ENCODE results near the gene FHIT.

FHIT gene

GRCh38 chr3:59790241-59790640 lies 1461.0 kb downstream of the FHIT start:
- Histone ChIP-seq H3K79me2 (ENCODE audit: control insufficient read depth, insufficient read depth, low read length, unreplicated experiment) (no peaks in the 10 kb centered on the region), H2AFZ (ENCODE audit: low read length, unreplicated experiment) (no peak overlapping the region), H3K27ac (ENCODE audit: low read depth, low read length) (no peak overlapping the region)

GRCh38 chr3:59788801-59789200 lies 1462.5 kb downstream of the FHIT start:
- no peaks in the 10 kb centered on the region for H3K79me2 ChIP-seq (ENCODE audit: control insufficient read depth, insufficient read depth, low read length, unreplicated experiment)
- no peak overlapping the region for H2AFZ ChIP-seq (ENCODE audit: low read length, unreplicated experiment)
- no peak overlapping the region for H3K27ac ChIP-seq (ENCODE audit: low read depth, low read length)
- H3K4me3 ChIP-seq (ENCODE audit: low read depth, low read length): no peak overlapping the region
- H3K27me3 ChIP-seq (ENCODE audit: insufficient read depth, low read length): no peaks in the 10 kb centered on the region
- H3K36me3 ChIP-seq (ENCODE audit: insufficient read depth, low read length): no peaks in the 10 kb centered on the region
- no peaks in the 10 kb centered on the region for H3K4me1 ChIP-seq (ENCODE audit: control insufficient read depth, insufficient read depth, low read length, unreplicated experiment)

More at GRCh38 chr3:59790241-59790640, 1461.0 kb downstream of the FHIT start:
- Histone ChIP-seq H3K27me3 (ENCODE audit: insufficient read depth, low read length) (no peaks in the 10 kb centered on the region), H3K36me3 (ENCODE audit: insufficient read depth, low read length) (no peaks in the 10 kb centered on the region), H3K4me3 (ENCODE audit: low read depth, low read length) (no peak overlapping the region), H3K4me1 (ENCODE audit: control insufficient read depth, insufficient read depth, low read length, unreplicated experiment) (no peaks in the 10 kb centered on the region)

GRCh38 chr3:59788133-59788532 lies 1463.1 kb downstream of the FHIT start:
- Histone ChIP-seq H2AFZ (ENCODE audit: low read length, unreplicated experiment) (no peak overlapping the region), H3K27me3 (ENCODE audit: insufficient read depth, low read length) (no peaks in the 10 kb centered on the region), H3K4me3 (ENCODE audit: low read depth, low read length) (no peak overlapping the region), H3K27ac (ENCODE audit: low read depth, low read length) (no peak overlapping the region), H3K79me2 (ENCODE audit: control insufficient read depth, insufficient read depth, low read length, unreplicated experiment) (no peaks in the 10 kb centered on the region), H3K4me1 (ENCODE audit: control insufficient read depth, insufficient read depth, low read length, unreplicated experiment) (no peaks in the 10 kb centered on the region), H3K36me3 (ENCODE audit: insufficient read depth, low read length) (no peaks in the 10 kb centered on the region)

GRCh38 chr3:59786374-59786773 lies 1464.9 kb downstream of the FHIT start:
- no peak overlapping the region for H3K27ac ChIP-seq (ENCODE audit: low read depth, low read length)
- H3K4me3 ChIP-seq (ENCODE audit: low read depth, low read length): no peak overlapping the region
- no peaks in the 10 kb centered on the region for H3K4me1 ChIP-seq (ENCODE audit: control insufficient read depth, insufficient read depth, low read length, unreplicated experiment)
- H3K79me2 ChIP-seq (ENCODE audit: control insufficient read depth, insufficient read depth, low read length, unreplicated experiment): no peaks in the 10 kb centered on the region
- no peak overlapping the region for H2AFZ ChIP-seq (ENCODE audit: low read length, unreplicated experiment)
- H3K27me3 ChIP-seq (ENCODE audit: insufficient read depth, low read length): no peaks in the 10 kb centered on the region
- H3K36me3 ChIP-seq (ENCODE audit: insufficient read depth, low read length): no peaks in the 10 kb centered on the region

GRCh38 chr3:59784164-59784563 lies 1467.1 kb downstream of the FHIT start:
- Histone ChIP-seq H3K36me3 (ENCODE audit: insufficient read depth, low read length) (no peaks in the 10 kb centered on the region), H3K4me3 (ENCODE audit: low read depth, low read length) (no peak overlapping the region), H3K4me1 (ENCODE audit: control insufficient read depth, insufficient read depth, low read length, unreplicated experiment) (no peaks in the 10 kb centered on the region), H3K79me2 (ENCODE audit: control insufficient read depth, insufficient read depth, low read length, unreplicated experiment) (no peaks in the 10 kb centered on the region), H2AFZ (ENCODE audit: low read length, unreplicated experiment) (no peak overlapping the region), H3K27ac (ENCODE audit: low read depth, low read length) (no peak overlapping the region), H3K27me3 (ENCODE audit: insufficient read depth, low read length) (no peaks in the 10 kb centered on the region)

GRCh38 chr3:59783468-59783988 lies 1467.7 kb downstream of the FHIT start:
- no peak overlapping the region for H2AFZ ChIP-seq (ENCODE audit: low read length, unreplicated experiment)
- H3K27me3 ChIP-seq (ENCODE audit: insufficient read depth, low read length): no peaks in the 10 kb centered on the region
- H3K4me1 ChIP-seq (ENCODE audit: control insufficient read depth, insufficient read depth, low read length, unreplicated experiment): no peaks in the 10 kb centered on the region
- H3K4me3 ChIP-seq (ENCODE audit: low read depth, low read length): no peak overlapping the region
- H3K27ac ChIP-seq (ENCODE audit: low read depth, low read length): no peak overlapping the region
- H3K36me3 ChIP-seq (ENCODE audit: insufficient read depth, low read length): no peaks in the 10 kb centered on the region
- no peaks in the 10 kb centered on the region for H3K79me2 ChIP-seq (ENCODE audit: control insufficient read depth, insufficient read depth, low read length, unreplicated experiment)

GRCh38 chr3:59782664-59783063 lies 1468.6 kb downstream of the FHIT start:
- Histone ChIP-seq H3K4me1 (ENCODE audit: control insufficient read depth, insufficient read depth, low read length, unreplicated experiment) (no peaks in the 10 kb centered on the region), H2AFZ (ENCODE audit: low read length, unreplicated experiment) (no peak overlapping the region), H3K36me3 (ENCODE audit: insufficient read depth, low read length) (no peaks in the 10 kb centered on the region), H3K27ac (ENCODE audit: low read depth, low read length) (no peak overlapping the region), H3K79me2 (ENCODE audit: control insufficient read depth, insufficient read depth, low read length, unreplicated experiment) (no peaks in the 10 kb centered on the region), H3K4me3 (ENCODE audit: low read depth, low read length) (no peak overlapping the region), H3K27me3 (ENCODE audit: insufficient read depth, low read length) (no peaks in the 10 kb centered on the region)

- H3K4me1 ChIP-seq (ENCODE audit: control insufficient read depth, insufficient read depth, low read length, unreplicated experiment): no peaks in the 10 kb centered on the region
- H3K4me3 ChIP-seq (ENCODE audit: low read depth, low read length): no peak overlapping the region
- H3K79me2 ChIP-seq (ENCODE audit: control insufficient read depth, insufficient read depth, low read length, unreplicated experiment): no peaks in the 10 kb centered on the region
- H2AFZ ChIP-seq (ENCODE audit: low read length, unreplicated experiment): no peak overlapping the region
- no peaks in the 10 kb centered on the region for H3K36me3 ChIP-seq (ENCODE audit: insufficient read depth, low read length)
- no peak overlapping the region for H3K27ac ChIP-seq (ENCODE audit: low read depth, low read length)
- H3K27me3 ChIP-seq (ENCODE audit: insufficient read depth, low read length): no peaks in the 10 kb centered on the region
These were observed 1471.0 kb downstream of the FHIT start for GRCh38 chr3:59780209-59780608.

GRCh38 chr3:59779260-59779659 lies 1472.0 kb downstream of the FHIT start:
- Histone ChIP-seq H2AFZ (ENCODE audit: low read length, unreplicated experiment) (no peak overlapping the region), H3K27me3 (ENCODE audit: insufficient read depth, low read length) (no peaks in the 10 kb centered on the region), H3K27ac (ENCODE audit: low read depth, low read length) (no peak overlapping the region), H3K4me1 (ENCODE audit: control insufficient read depth, insufficient read depth, low read length, unreplicated experiment) (peaks cover 9% of the 10 kb centered on the region), H3K36me3 (ENCODE audit: insufficient read depth, low read length) (no peaks in the 10 kb centered on the region), H3K79me2 (ENCODE audit: control insufficient read depth, insufficient read depth, low read length, unreplicated experiment) (no peaks in the 10 kb centered on the region), H3K4me3 (ENCODE audit: low read depth, low read length) (no peak overlapping the region)

- Histone ChIP-seq H3K27ac (ENCODE audit: low read depth, low read length) (no peak overlapping the region), H3K4me3 (ENCODE audit: low read depth, low read length) (no peak overlapping the region), H3K79me2 (ENCODE audit: control insufficient read depth, insufficient read depth, low read length, unreplicated experiment) (no peaks in the 10 kb centered on the region), H3K36me3 (ENCODE audit: insufficient read depth, low read length) (no peaks in the 10 kb centered on the region), H3K4me1 (ENCODE audit: control insufficient read depth, insufficient read depth, low read length, unreplicated experiment) (peaks cover 12% of the 10 kb centered on the region), H2AFZ (ENCODE audit: low read length, unreplicated experiment) (no peak overlapping the region), H3K27me3 (ENCODE audit: insufficient read depth, low read length) (no peaks in the 10 kb centered on the region)
These were observed 1473.6 kb downstream of the FHIT start for GRCh38 chr3:59777667-59778077.

- H3K36me3 ChIP-seq (ENCODE audit: insufficient read depth, low read length): no peaks in the 10 kb centered on the region
- no peak overlapping the region for H3K4me3 ChIP-seq (ENCODE audit: low read depth, low read length)
- H3K4me1 ChIP-seq (ENCODE audit: control insufficient read depth, insufficient read depth, low read length, unreplicated experiment): peaks cover 15% of the 10 kb centered on the region
- H2AFZ ChIP-seq (ENCODE audit: low read length, unreplicated experiment): no peak overlapping the region
- H3K27me3 ChIP-seq (ENCODE audit: insufficient read depth, low read length): no peaks in the 10 kb centered on the region
- H3K79me2 ChIP-seq (ENCODE audit: control insufficient read depth, insufficient read depth, low read length, unreplicated experiment): no peaks in the 10 kb centered on the region
- no peak overlapping the region for H3K27ac ChIP-seq (ENCODE audit: low read depth, low read length)
These were observed 1474.2 kb downstream of the FHIT start for GRCh38 chr3:59777066-59777465.

Data from ACC112 (cell line).